H1 (cell line): ENCODE data around the gene CFAP74. TPM values are rescaled to one million over a fixed set of nuclear protein-coding genes. Genes with fewer than 3 reads are reported as not detected.

Experiments
- CHD1 ChIP-seq: IDR thresholded peaks from 2 replicates; pipeline ENCODE4 v1.6.1; 2012; ENCODE audit warnings: low read depth, low read length, improper control_type of control experiment
- CREB1 ChIP-seq: IDR thresholded peaks from 2 replicates; pipeline ENCODE4 v1.6.1; 2012; ENCODE audit warnings: inconsistent platforms
- GTF2F1 ChIP-seq: IDR thresholded peaks from 2 replicates; pipeline ENCODE4 v1.6.1; 2012; ENCODE audit warnings: low read depth, low read length, improper control_type of control experiment, borderline replicate concordance
- KDM5A ChIP-seq: fragments of 200-600 bp; IDR thresholded peaks from 2 replicates; pipeline ENCODE4 v1.7.1; 2012; ENCODE audit warnings: mild to moderate bottlenecking, low read length, inconsistent platforms, mixed read lengths
- NANOG ChIP-seq: IDR thresholded peaks from 2 replicates; pipeline ENCODE4 v1.6.1; 2011; ENCODE audit warnings: low read length, low read depth, mild to moderate bottlenecking, inconsistent platforms; ENCODE audit not compliant: insufficient read depth, poor library complexity, severe bottlenecking
- RFX5 ChIP-seq: IDR thresholded peaks from 2 replicates; pipeline ENCODE4 v1.6.1; 2011; ENCODE audit warnings: low read depth, low read length, improper control_type of control experiment, borderline replicate concordance
- SP1 ChIP-seq: IDR thresholded peaks from 2 replicates; pipeline ENCODE4 v1.6.1; 2011; ENCODE audit warnings: low read depth, low read length
- polyA plus RNA-seq, 7 experiments: library from polyadenylated mRNA; depleted of rRNA in 3 of 7; stranded (reverse) in 5 of 7; unstranded in 2 of 7; fragments of >200 nt in 5 of 7; fragments of 200-250 nt in 2 of 7; gene quantifications; 1 replicate in 5 of 7; 2 replicates in 1 of 7; 4 replicates in 1 of 7; pipeline versions ENCODE4 v1.2.1 to v1.2.3, GENCODE V29; 2011 to 2013; ENCODE audit warnings: missing spikeins in 2 of 7, mixed read lengths in 2 of 7
- total RNA-seq: library from RNA; stranded (reverse); fragmentation: NEBNext Ultra II Directional; extraction: Animal tissue kit (Norgen Biotek cat#: 25700); gene quantifications from 2 replicates; pipeline ENCODE4 v1.2.1, GENCODE V29; 2021
- TF ChIP-seq, protein P1 (sequence below): fragments of 300-600 bp; sonication (generic); IDR thresholded peaks from 2 replicates; pipeline ENCODE4 v1.7.1; 2012; ENCODE audit warnings: low read length, moderate library complexity, mild to moderate bottlenecking, inconsistent platforms; ENCODE audit not compliant: insufficient replicate concordance

The CFAP74 gene
- total and polyA plus RNA-seq, 2 of the 8 experiments (the other 6 are each of a cell fraction or from before 2014, with no cell fraction given), result 0.09 to 0.20 TPM

DNA sequence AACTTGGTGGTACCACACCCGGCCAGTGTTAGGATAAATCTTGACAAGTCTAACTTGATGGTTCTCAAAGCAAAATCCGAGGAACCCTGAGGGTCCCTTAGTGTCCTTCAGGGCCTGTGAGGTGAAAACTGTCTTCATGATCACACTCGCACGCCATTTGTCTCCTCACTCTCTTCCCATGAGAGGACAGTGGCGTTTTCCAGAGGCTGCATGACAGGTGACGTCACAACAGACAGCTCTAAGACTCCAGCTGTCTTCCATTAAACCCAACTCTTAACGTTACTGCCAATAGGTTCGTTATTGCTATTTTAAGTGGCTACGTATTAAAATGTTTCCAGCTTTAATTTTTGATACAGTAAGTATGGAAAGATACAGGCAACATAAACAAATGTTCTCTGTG lies 13.8 kb downstream of the CFAP74 start (continued):
- no peak for TF ChIP-seq CREB1
- no peak for TF ChIP-seq CHD1
- no peak for TF ChIP-seq RFX5
- no peak for TF ChIP-seq NANOG
- TF ChIP-seq SP1, result no peak
- no peak for TF ChIP-seq KDM5A
- no peak for TF ChIP-seq GTF2F1
- TF ChIP-seq, protein P1, sequence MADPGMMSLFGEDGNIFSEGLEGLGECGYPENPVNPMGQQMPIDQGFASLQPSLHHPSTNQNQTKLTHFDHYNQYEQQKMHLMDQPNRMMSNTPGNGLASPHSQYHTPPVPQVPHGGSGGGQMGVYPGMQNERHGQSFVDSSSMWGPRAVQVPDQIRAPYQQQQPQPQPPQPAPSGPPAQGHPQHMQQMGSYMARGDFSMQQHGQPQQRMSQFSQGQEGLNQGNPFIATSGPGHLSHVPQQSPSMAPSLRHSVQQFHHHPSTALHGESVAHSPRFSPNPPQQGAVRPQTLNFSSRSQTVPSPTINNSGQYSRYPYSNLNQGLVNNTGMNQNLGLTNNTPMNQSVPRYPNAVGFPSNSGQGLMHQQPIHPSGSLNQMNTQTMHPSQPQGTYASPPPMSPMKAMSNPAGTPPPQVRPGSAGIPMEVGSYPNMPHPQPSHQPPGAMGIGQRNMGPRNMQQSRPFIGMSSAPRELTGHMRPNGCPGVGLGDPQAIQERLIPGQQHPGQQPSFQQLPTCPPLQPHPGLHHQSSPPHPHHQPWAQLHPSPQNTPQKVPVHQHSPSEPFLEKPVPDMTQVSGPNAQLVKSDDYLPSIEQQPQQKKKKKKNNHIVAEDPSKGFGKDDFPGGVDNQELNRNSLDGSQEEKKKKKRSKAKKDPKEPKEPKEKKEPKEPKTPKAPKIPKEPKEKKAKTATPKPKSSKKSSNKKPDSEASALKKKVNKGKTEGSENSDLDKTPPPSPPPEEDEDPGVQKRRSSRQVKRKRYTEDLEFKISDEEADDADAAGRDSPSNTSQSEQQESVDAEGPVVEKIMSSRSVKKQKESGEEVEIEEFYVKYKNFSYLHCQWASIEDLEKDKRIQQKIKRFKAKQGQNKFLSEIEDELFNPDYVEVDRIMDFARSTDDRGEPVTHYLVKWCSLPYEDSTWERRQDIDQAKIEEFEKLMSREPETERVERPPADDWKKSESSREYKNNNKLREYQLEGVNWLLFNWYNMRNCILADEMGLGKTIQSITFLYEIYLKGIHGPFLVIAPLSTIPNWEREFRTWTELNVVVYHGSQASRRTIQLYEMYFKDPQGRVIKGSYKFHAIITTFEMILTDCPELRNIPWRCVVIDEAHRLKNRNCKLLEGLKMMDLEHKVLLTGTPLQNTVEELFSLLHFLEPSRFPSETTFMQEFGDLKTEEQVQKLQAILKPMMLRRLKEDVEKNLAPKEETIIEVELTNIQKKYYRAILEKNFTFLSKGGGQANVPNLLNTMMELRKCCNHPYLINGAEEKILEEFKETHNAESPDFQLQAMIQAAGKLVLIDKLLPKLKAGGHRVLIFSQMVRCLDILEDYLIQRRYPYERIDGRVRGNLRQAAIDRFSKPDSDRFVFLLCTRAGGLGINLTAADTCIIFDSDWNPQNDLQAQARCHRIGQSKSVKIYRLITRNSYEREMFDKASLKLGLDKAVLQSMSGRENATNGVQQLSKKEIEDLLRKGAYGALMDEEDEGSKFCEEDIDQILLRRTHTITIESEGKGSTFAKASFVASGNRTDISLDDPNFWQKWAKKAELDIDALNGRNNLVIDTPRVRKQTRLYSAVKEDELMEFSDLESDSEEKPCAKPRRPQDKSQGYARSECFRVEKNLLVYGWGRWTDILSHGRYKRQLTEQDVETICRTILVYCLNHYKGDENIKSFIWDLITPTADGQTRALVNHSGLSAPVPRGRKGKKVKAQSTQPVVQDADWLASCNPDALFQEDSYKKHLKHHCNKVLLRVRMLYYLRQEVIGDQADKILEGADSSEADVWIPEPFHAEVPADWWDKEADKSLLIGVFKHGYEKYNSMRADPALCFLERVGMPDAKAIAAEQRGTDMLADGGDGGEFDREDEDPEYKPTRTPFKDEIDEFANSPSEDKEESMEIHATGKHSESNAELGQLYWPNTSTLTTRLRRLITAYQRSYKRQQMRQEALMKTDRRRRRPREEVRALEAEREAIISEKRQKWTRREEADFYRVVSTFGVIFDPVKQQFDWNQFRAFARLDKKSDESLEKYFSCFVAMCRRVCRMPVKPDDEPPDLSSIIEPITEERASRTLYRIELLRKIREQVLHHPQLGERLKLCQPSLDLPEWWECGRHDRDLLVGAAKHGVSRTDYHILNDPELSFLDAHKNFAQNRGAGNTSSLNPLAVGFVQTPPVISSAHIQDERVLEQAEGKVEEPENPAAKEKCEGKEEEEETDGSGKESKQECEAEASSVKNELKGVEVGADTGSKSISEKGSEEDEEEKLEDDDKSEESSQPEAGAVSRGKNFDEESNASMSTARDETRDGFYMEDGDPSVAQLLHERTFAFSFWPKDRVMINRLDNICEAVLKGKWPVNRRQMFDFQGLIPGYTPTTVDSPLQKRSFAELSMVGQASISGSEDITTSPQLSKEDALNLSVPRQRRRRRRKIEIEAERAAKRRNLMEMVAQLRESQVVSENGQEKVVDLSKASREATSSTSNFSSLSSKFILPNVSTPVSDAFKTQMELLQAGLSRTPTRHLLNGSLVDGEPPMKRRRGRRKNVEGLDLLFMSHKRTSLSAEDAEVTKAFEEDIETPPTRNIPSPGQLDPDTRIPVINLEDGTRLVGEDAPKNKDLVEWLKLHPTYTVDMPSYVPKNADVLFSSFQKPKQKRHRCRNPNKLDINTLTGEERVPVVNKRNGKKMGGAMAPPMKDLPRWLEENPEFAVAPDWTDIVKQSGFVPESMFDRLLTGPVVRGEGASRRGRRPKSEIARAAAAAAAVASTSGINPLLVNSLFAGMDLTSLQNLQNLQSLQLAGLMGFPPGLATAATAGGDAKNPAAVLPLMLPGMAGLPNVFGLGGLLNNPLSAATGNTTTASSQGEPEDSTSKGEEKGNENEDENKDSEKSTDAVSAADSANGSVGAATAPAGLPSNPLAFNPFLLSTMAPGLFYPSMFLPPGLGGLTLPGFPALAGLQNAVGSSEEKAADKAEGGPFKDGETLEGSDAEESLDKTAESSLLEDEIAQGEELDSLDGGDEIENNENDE, result no peak
